Stimulated activated CD8-positive, alpha-beta memory T cell treated with anti-CD3 and anti-CD28 coated beads, Interleukin-7, amount 100 ng/mL, for 48 hours (primary cell): ENCODE results near the gene HPF1.
"Not testable (repeated sequence)": the region's sequence is repeated elsewhere in the genome, so short reads cannot be mapped to it uniquely, and the experiment has no call there.

Source experiments
- DNase-seq, 2 donors: peaks; one replicate each; pipeline ENCODE4 v3.0.0-alpha.2; 2020; ENCODE audit warnings: low read depth in 1 of 2; ENCODE audit errors: extremely low read depth in 1 of 2

Gene HPF1

GRCh38 chr4:169757575-169758184, at the start of gene HPF1:
TSS of gene HPF1 (minus strand) at chr4:169757944. CDS start at chr4:169757877, 67 bp downstream.
- DNase-seq = peak; percentile 84 to 88

DNA sequence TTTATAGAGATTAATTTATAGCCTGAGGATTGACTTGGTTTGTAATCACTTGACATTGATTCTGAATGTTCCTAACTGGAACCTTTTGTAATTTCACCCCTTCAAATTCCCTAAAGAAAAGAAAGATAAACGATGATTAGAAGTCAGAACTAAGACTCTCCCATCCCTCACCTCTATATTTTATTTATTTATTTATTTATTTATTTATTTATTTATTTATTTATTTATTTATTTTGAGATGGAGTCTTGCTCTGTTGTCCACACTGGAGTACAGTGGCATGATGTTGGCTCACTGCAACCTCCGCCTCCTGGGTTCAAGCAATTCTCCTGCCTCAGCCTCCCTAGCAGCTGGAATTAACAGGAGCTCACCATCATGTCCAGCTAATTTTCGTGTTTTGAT, 49.0 kb upstream of the HPF1 start:
- not testable (repeated sequence) for DNase-seq

DNA sequence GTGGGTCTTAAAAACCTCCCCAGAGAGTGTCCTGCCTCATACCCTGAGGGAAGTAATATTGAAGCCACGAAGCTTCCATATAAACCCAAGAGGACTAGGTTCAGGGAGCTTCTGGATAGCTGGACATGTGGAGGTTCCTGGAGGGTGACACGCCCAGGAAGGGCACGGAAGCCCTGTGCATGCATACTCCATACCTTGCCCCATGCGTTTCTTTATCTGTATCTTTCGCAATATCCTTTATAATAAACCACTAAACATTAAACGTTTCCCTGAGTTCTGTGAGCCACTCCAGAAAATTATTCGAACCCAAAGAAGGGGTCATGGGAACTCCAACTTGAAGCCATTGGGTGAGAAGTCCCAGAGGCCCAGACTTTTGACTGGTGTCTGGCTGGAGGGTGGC, 45.7 kb upstream of the HPF1 start:
- no peak for DNase-seq

GRCh38 chr4:169802873-169803272, 45.1 kb upstream of the HPF1 start:
- DNase-seq = no peak

- no peak for DNase-seq
Observed at GRCh38 chr4:169800541-169800940, 42.8 kb upstream of the HPF1 start.

DNA sequence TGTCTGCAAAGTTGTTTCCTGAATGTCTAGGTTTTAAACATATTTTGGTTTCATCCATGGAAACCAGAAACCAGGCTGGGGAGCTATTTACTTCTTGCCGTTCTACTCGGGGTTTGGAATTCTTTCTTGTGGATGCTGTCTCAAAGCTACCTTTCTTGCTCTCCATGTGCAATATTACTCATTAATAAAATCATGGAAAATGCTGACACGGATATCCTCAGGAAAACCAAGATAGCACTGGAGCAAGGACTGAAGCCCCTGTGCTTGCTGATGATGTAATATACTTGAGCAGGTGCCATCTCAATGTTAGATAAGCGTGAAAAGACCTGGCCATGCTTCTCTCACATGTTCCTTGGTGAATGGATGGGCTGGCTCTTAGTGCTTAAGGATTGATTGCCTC, 41.5 kb upstream of the HPF1 start:
- no peak for DNase-seq

GRCh38 chr4:169795585-169795984, 37.8 kb upstream of the HPF1 start:
- DNase-seq = no peak

DNA sequence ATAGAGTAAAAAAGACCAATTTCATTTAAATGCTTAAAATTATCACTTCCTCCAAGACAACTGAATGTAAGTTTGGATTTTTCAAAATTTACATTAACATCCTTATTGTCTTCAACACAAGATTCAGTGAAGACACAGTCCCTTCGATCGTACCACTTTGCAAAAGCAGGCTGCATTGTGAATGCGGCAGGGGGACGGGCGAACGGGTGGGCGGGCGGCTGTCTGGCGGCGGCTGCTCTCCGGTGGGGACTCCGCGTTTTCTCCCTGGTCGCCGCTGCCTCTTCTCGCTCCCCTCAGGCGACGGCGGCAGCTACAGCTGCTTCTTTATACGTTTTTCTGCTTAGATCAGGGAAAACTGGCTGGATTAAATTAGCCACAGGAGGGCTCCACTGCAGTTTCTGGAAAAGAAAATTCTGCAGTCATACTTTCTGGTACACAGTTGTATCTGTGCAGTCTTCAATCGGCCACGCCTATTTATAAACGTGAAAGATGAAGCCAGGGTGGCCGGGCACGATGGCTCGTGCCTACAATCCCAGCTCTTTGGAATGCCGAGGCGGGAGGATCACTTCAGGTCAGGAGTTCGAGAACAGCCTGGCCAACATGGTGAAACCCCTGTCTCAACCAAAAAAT, 33.9 kb upstream of the HPF1 start:
- no peak for DNase-seq

DNA sequence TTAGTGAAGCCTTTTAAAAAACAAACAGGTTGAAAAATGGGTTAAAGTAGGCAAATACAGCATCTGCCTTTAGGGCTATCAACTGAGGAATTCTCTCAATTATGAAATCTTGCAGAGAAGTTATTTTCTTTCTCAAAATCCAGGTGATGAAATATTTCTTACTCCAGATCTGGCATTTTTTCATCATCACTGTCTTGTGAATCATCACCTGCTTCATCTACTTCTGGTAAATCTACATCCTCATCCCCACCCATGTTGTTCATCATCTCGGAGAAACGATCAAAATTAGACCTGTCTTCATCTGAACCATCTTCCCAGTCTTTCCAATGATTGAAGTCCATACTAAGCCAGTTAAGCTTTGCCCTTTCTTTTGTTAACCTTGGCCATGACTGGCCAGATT, 33.3 kb upstream of the HPF1 start:
- DNase-seq = no peak

- no peak for DNase-seq
Observed at GRCh38 chr4:169774466-169775445, 17.0 kb upstream of the HPF1 start.

DNA sequence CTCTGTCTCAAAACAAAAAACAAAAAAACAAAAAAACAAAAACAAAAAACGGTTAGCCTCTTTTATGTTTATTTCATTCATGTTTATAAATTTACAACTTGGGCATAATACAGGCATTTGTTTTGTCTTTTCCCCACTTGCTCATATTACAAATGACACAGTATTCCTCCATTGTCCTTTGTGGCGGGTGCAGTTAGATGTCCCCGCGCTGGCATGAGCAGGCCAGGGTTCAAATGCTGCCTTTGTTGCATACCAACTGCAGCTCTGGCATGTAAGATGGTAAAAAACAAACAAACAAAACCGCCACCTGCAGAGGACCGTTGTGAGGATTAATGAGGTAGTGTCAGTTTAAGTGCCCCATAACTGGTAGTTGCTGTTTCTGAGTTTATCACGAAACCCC, 16.1 kb upstream of the HPF1 start:
- DNase-seq = no peak

DNA sequence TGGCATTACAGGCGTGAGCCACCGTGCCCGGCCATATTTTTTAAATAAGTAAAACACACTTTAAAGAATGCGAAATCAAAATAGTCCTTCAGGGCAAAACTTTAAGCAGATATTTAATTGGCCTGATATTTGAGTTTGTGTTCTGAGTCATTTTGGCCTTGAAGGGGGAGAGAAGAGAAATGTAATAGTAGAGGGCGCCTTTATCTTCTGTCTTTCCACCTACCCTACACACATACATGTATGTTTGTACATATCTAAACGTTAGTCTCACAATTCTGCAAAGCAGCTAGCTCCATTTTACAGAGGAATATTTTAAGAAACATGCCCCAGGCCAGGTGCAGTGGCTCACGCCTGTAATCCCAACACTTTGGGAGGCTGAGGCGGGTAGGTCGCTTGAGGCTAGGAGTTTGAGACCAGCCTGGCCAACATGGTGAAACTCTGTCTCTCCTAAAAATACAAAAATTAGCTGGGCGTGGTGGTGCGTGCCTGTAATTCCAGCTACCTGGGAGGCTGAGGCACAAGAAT, 13.9 kb upstream of the HPF1 start:
- not testable (repeated sequence) for DNase-seq

GRCh38 chr4:169770416-169770815, 12.7 kb upstream of the HPF1 start:
- DNase-seq = no peak

- no peak for DNase-seq
Observed at GRCh38 chr4:169768385-169768784, 10.6 kb upstream of the HPF1 start.

- no peak for DNase-seq
Observed at GRCh38 chr4:169766741-169767140, 9.0 kb upstream of the HPF1 start.

- no peak for DNase-seq
Observed at GRCh38 chr4:169765835-169766234, 8.1 kb upstream of the HPF1 start.

- no peak for DNase-seq
Observed at GRCh38 chr4:169761846-169762245, 4.1 kb upstream of the HPF1 start.

DNA sequence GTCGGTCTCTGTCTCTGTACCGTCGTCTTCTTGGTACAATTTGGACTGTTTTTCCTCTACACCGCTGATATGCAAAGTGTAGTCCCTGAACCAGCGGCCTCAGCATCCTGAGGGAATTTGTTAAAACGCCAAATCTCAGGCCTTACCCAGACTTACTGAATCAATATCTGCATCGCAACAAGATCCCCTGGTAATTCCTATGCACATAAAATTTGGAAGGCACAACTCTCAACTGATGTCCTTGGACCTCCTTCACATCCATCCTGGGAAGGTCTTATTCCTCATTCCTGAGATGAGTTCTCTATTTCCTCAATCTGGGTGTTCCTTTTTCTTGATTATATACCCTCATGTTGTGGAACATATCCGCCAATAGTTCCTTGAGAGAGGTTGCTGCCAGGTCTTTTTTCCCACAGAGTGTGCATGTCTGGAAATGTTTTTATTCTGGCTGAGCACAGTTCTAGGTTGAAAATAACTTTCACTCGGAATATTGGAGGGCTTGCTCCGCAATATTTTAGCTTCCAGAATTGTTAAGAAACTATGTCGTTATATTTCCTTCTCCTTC, 738 bp upstream of the HPF1 start:
- no peak for DNase-seq

GRCh38 chr4:169756971-169757574, 671 bp downstream of the HPF1 start:
- DNase-seq = no peak

DNA sequence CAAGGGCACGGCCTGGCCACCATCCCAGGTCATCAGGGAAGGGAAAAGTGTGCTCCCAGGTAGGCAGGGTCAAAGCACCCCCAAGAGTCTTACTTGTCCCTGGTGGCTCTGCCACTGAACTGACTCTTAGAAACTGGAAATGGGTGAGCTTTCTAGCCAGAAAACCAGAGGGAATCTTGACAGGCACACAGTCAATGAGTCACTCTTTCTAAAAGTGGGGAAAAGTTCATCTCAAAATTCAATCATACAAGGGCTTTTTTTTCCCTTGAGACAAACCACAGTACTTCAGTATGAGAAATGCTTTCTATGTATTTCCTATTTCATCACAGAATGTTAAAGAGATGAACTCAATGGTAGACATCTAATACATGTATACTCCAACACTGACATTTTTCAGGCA, 12.5 kb downstream of the HPF1 start:
- no peak for DNase-seq

DNA sequence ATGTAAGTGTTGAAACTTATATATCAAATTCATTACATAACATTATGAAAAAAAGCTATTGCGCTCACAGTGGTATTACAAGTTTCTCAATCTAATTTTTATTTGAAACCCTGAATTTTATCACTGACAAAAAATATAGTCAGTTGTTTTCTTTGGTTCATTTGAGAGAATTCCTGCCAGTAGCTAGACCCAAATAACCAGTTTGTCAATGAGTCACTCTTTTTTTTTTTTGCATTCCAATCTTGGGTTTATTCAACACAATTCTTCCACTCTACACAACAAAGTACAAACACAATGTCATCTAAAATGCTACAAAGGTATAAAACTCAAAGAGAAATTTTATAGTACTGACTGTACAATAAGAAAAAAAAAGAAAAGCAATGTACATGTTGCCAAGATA, 13.1 kb downstream of the HPF1 start:
- no peak for DNase-seq
